Upper lobe of right lung (tissue), 1 donor: Measurements from ENCODE around the gene GTF2IRD1. TPM values are rescaled to one million over a fixed set of nuclear protein-coding genes. Genes with fewer than 3 reads are reported as not detected.

Source experiments
- ATAC-seq: fragments of 200-7000 bp; cut with Tn5 transposase; one replicate; pipeline ENCODE4 v1.9.1; 2020; ENCODE audit warnings: mild to moderate bottlenecking, moderate library complexity
- DNase-seq: peaks from one replicate; pipeline ENCODE4 v3.0.0-alpha.2; 2020
- H3K27ac ChIP-seq: fragments of 200-600 bp; one replicate; pipeline ENCODE4 v1.8.0; 2022
- H3K27me3 ChIP-seq: fragments of 200-600 bp; one replicate; pipeline ENCODE4 v1.8.0; 2022; ENCODE audit warnings: mild to moderate bottlenecking
- H3K36me3 ChIP-seq: fragments of 200-600 bp; one replicate; pipeline ENCODE4 v1.8.0; 2022
- H3K4me1 ChIP-seq: fragments of 200-600 bp; one replicate; pipeline ENCODE4 v1.8.0; 2022
- H3K4me3 ChIP-seq: fragments of 200-600 bp; one replicate; pipeline ENCODE4 v1.8.0; 2022; ENCODE audit warnings: mild to moderate bottlenecking
- H3K9me3 ChIP-seq: fragments of 200-600 bp; one replicate; pipeline ENCODE4 v1.8.0; 2022
- intact Hi-C: fragments of 100-400 bp; cut with DNase I; formaldehyde crosslinking; loops from one replicate; pipeline ENCODE4 v1.11.0; 2022
- long read RNA-seq: library from polyadenylated mRNA; unstranded; transcript quantifications from one replicate; pipeline ENCODE4 v2.0.0, GENCODE V29; 2021
- total RNA-seq: library from RNA; stranded (reverse); fragmentation: NEBNext Ultra II Directional; extraction: Animal tissue kit (Norgen Biotek cat#: 25700); gene quantifications from one replicate; pipeline ENCODE4 v1.2.1, GENCODE V29; 2021
- TF ChIP-seq, protein P1 (sequence below): fragments of 200-600 bp; IDR thresholded peaks from one replicate; pipeline ENCODE4 v1.8.0; 2022; ENCODE audit warnings: antibody characterized with exemption
- donor health status: DM: no; HTN: yes; CAD: no; lungs with severe emphysema.

Gene GTF2IRD1, protein sequence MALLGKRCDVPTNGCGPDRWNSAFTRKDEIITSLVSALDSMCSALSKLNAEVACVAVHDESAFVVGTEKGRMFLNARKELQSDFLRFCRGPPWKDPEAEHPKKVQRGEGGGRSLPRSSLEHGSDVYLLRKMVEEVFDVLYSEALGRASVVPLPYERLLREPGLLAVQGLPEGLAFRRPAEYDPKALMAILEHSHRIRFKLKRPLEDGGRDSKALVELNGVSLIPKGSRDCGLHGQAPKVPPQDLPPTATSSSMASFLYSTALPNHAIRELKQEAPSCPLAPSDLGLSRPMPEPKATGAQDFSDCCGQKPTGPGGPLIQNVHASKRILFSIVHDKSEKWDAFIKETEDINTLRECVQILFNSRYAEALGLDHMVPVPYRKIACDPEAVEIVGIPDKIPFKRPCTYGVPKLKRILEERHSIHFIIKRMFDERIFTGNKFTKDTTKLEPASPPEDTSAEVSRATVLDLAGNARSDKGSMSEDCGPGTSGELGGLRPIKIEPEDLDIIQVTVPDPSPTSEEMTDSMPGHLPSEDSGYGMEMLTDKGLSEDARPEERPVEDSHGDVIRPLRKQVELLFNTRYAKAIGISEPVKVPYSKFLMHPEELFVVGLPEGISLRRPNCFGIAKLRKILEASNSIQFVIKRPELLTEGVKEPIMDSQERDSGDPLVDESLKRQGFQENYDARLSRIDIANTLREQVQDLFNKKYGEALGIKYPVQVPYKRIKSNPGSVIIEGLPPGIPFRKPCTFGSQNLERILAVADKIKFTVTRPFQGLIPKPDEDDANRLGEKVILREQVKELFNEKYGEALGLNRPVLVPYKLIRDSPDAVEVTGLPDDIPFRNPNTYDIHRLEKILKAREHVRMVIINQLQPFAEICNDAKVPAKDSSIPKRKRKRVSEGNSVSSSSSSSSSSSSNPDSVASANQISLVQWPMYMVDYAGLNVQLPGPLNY
- 30.5 TPM for total RNA-seq
- long read RNA-seq, transcript GTF2IRD1-202 (27 exons, 3,077 nt): major isoform, 9 of 47 reads
- long read RNA-seq, partial matches to known transcripts: 19 of 47 reads
- long read RNA-seq, other reads (novel, unspliced or antisense): 18 of 47 reads

GRCh38 chr7:74453322-74454011 is at the start of gene GTF2IRD1:
Gene GTF2IRD1 (plus strand): TSS chr7:74453906. CDS start chr7:74508081, 54,175 bp downstream.
- peak within 1 kb of the TSS; percentile 65 for H3K4me3 ChIP-seq
- H3K27me3 ChIP-seq: no peaks in the 10 kb centered on the region
- DNase-seq (peak; percentile 85), ATAC-seq (peak; percentile 74)
- no peaks in the 10 kb centered on the region for H3K9me3 ChIP-seq
- TF ChIP-seq, protein P1, sequence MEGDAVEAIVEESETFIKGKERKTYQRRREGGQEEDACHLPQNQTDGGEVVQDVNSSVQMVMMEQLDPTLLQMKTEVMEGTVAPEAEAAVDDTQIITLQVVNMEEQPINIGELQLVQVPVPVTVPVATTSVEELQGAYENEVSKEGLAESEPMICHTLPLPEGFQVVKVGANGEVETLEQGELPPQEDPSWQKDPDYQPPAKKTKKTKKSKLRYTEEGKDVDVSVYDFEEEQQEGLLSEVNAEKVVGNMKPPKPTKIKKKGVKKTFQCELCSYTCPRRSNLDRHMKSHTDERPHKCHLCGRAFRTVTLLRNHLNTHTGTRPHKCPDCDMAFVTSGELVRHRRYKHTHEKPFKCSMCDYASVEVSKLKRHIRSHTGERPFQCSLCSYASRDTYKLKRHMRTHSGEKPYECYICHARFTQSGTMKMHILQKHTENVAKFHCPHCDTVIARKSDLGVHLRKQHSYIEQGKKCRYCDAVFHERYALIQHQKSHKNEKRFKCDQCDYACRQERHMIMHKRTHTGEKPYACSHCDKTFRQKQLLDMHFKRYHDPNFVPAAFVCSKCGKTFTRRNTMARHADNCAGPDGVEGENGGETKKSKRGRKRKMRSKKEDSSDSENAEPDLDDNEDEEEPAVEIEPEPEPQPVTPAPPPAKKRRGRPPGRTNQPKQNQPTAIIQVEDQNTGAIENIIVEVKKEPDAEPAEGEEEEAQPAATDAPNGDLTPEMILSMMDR: no peak
- H3K27ac ChIP-seq: peak within 1 kb of the TSS; percentile 84
- intact Hi-C loops: loop anchor here (10.0 kb wide), 1 partner anchor 111 kb away; no protein-coding TSS in a partner anchor
- H3K36me3 ChIP-seq: no peaks in the 10 kb centered on the region
- H3K4me1 ChIP-seq: peaks cover 18% of the 10 kb centered on the region

- ATAC-seq (no peak), DNase-seq (no peak)
- peaks cover 9% of the 10 kb centered on the region for H3K36me3 ChIP-seq
- TF ChIP-seq, protein P1: no peak
- no peaks in the 10 kb centered on the region for H3K27me3 ChIP-seq
- intact Hi-C loops: loop anchor here (10.0 kb wide), 1 partner anchor 540 kb away; the partner anchor contains the start of gene TMEM270
- H3K4me1 ChIP-seq: no peaks in the 10 kb centered on the region
- H3K9me3 ChIP-seq: no peaks in the 10 kb centered on the region
- no peak overlapping the region for H3K4me3 ChIP-seq
- no peak overlapping the region for H3K27ac ChIP-seq
These were observed 49.4 kb upstream of the GTF2IRD1 start for GRCh38 chr7:74404388-74404700.

- Histone ChIP-seq H3K9me3 (no peaks in the 10 kb centered on the region), H3K4me3 (no peak overlapping the region), H3K4me1 (no peaks in the 10 kb centered on the region), H3K27me3 (no peaks in the 10 kb centered on the region), H3K27ac (no peak overlapping the region), H3K36me3 (peaks cover 9% of the 10 kb centered on the region)
- ATAC-seq: no peak
- DNase-seq: no peak
- TF ChIP-seq, protein P1: no peak
- intact Hi-C loops: loop anchor here (10.0 kb wide), 1 partner anchor 540 kb away; the partner anchor contains the start of gene TMEM270
These were observed 49.0 kb upstream of the GTF2IRD1 start for GRCh38 chr7:74404741-74405140.

- no peak for DNase-seq
- H3K27ac ChIP-seq: no peak overlapping the region
- intact Hi-C loops: loop anchor here (10.0 kb wide), 1 partner anchor 541 kb away; the partner anchor contains the start of gene TMEM270
These were observed 48.4 kb upstream of the GTF2IRD1 start for GRCh38 chr7:74405191-74405898.

More at GRCh38 chr7:74405191-74405898, 48.4 kb upstream of the GTF2IRD1 start:
- Histone ChIP-seq H3K4me1 (no peaks in the 10 kb centered on the region), H3K4me3 (no peak overlapping the region), H3K36me3 (peaks cover 9% of the 10 kb centered on the region), H3K9me3 (no peaks in the 10 kb centered on the region), H3K27me3 (no peaks in the 10 kb centered on the region)
- no peak for ATAC-seq
- TF ChIP-seq, protein P1: peak; percentile 32
